Neural progenitor cell (in vitro differentiated cells): ENCODE data around the gene NFU1. TPM values are rescaled to one million over a fixed set of nuclear protein-coding genes. Genes with fewer than 3 reads are reported as not detected.

Source experiments
- DNase-seq: peaks from one replicate; pipeline ENCODE4 v3.0.0-alpha.2; 2016; ENCODE audit warnings: low spot score
- H2AFZ ChIP-seq: fragments of 200-600 bp; sonication (generic); replicated peaks from 2 replicates; pipeline ENCODE4 v1.6.1; 2016; ENCODE audit warnings: antibody characterized with exemption
- H3F3A ChIP-seq: fragments of 200-600 bp; sonication (generic); 2 replicates; pipeline ENCODE4 v1.6.1; 2016; ENCODE audit warnings: antibody characterized with exemption, low read depth
- H3K27ac ChIP-seq: fragments of 200-600 bp; sonication (generic); 2 replicates; pipeline ENCODE4 v1.5.1; 2016; ENCODE audit warnings: mild to moderate bottlenecking
- H3K27me3 ChIP-seq: fragments of 200-600 bp; sonication (generic); 2 replicates; pipeline ENCODE4 v1.6.1; 2016; ENCODE audit warnings: mild to moderate bottlenecking, moderate library complexity
- H3K36me3 ChIP-seq: fragments of 200-600 bp; sonication (generic); 2 replicates; pipeline ENCODE4 v1.5.1; 2016
- H3K4me1 ChIP-seq: fragments of 200-600 bp; sonication (generic); 2 replicates; pipeline ENCODE4 v1.6.1; 2016; ENCODE audit warnings: mixed run types
- H3K4me2 ChIP-seq: fragments of 200-600 bp; sonication (generic); 2 replicates; pipeline ENCODE4 v1.6.1; 2016
- H3K4me3 ChIP-seq: fragments of 200-600 bp; sonication (generic); 2 replicates; pipeline ENCODE4 v1.5.1; 2016
- H3K79me2 ChIP-seq: fragments of 200-600 bp; sonication (generic); 2 replicates; pipeline ENCODE4 v1.6.1; 2016; ENCODE audit warnings: low read depth
- H3K9ac ChIP-seq: fragments of 200-600 bp; sonication (generic); 2 replicates; pipeline ENCODE4 v1.6.1; 2016
- H3K9me3 ChIP-seq: fragments of 200-600 bp; sonication (generic); 2 replicates; pipeline ENCODE4 v1.5.1; 2016; ENCODE audit warnings: low read depth
- H4K20me1 ChIP-seq: fragments of 200-600 bp; sonication (generic); 2 replicates; pipeline ENCODE4 v1.6.1; 2016; ENCODE audit warnings: low read depth
- H3K27ac Mint-ChIP-seq: 3 replicates; pipeline ENCODE4 v1.8.0; 2021; ENCODE audit warnings: mixed read lengths
- H3K27me3 Mint-ChIP-seq: 2 replicates; pipeline ENCODE4 v1.8.0; 2022; ENCODE audit warnings: low read depth, mild to moderate bottlenecking, inconsistent platforms, moderate library complexity, mixed read lengths; ENCODE audit not compliant: insufficient read depth
- H3K36me3 Mint-ChIP-seq: 3 replicates; pipeline ENCODE4 v1.8.0; 2021; ENCODE audit warnings: mixed read lengths
- H3K4me1 Mint-ChIP-seq: 3 replicates; pipeline ENCODE4 v1.8.0; 2021; ENCODE audit warnings: mixed read lengths
- H3K4me3 Mint-ChIP-seq: 3 replicates; pipeline ENCODE4 v1.8.0; 2021; ENCODE audit warnings: mild to moderate bottlenecking, moderate library complexity, mixed read lengths
- H3K9me3 Mint-ChIP-seq: 3 replicates; pipeline ENCODE4 v1.8.0; 2020; ENCODE audit warnings: mixed read lengths
- EZH2 ChIP-seq: fragments of 200-600 bp; sonication (generic); IDR thresholded peaks from 2 replicates; pipeline ENCODE4 v1.6.1; 2017; ENCODE audit warnings: antibody characterized with exemption, mild to moderate bottlenecking, moderate library complexity
- EZH2phosphoT487 ChIP-seq: fragments of 200-600 bp; sonication (generic); IDR thresholded peaks from 2 replicates; pipeline ENCODE4 v1.6.1; 2017; ENCODE audit warnings: antibody characterized with exemption
- total RNA-seq: library from RNA; depleted of rRNA; stranded (reverse); fragments of >200 nt; gene quantifications from 2 replicates; pipeline ENCODE4 v1.2.3, GENCODE V29; 2015; ENCODE audit warnings: low replicate concordance
- TF ChIP-seq, protein P1 (sequence below): fragments of 200-600 bp; sonication (generic); IDR thresholded peaks from 2 replicates; pipeline ENCODE4 v1.5.1; 2017; ENCODE audit warnings: antibody characterized with exemption, mild to moderate bottlenecking

The NFU1 gene
- total RNA-seq, 1 donor from 2014 or later, result 74.3 TPM

DNA sequence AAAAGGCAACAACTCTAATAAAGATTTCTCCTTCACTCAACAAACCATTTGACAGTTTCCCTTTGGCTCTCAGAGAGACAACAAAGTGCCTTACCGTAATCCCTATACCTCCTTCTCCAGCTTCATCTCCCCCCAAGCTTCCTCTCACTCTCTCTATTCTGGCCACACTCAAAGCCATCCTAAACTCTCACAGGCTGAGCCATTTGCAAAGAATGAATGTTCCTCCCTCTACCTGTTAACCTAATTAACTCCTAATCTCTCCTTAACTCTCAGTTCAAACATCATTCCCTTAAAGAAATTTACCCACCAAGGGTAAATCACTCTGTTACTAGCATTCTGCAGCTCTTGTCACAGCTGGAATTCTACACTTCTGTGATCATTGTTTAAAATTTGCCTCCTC, 88.5 kb downstream of the NFU1 start:
- peak; percentile 36 for DNase-seq
- peak overlapping the region; percentile 1 for H3K27ac Mint-ChIP-seq
- H3K4me3 Mint-ChIP-seq, result no peak overlapping the region

More for the DNA sequence above, 88.5 kb downstream of the NFU1 start:
- Mint-ChIP-seq H3K9me3 (no peaks in the 10 kb centered on the region), H3K36me3 (peaks cover 23% of the 10 kb centered on the region), H3K27me3 (no peaks in the 10 kb centered on the region), H3K4me1 (peaks cover 7% of the 10 kb centered on the region)
- Histone ChIP-seq H3K36me3 (peaks cover 26% of the 10 kb centered on the region), H3K27ac (no peak overlapping the region), H3K9ac (no peak overlapping the region), H4K20me1 (peaks cover 5% of the 10 kb centered on the region), H3K9me3 (no peaks in the 10 kb centered on the region), H3K4me2 (no peak overlapping the region), H2AFZ (no peak overlapping the region), H3K4me1 (peaks cover 26% of the 10 kb centered on the region), H3F3A (peaks cover 30% of the 10 kb centered on the region), H3K27me3 (no peaks in the 10 kb centered on the region), H3K79me2 (no peaks in the 10 kb centered on the region), H3K4me3 (no peak overlapping the region)
- TF ChIP-seq, protein P1, sequence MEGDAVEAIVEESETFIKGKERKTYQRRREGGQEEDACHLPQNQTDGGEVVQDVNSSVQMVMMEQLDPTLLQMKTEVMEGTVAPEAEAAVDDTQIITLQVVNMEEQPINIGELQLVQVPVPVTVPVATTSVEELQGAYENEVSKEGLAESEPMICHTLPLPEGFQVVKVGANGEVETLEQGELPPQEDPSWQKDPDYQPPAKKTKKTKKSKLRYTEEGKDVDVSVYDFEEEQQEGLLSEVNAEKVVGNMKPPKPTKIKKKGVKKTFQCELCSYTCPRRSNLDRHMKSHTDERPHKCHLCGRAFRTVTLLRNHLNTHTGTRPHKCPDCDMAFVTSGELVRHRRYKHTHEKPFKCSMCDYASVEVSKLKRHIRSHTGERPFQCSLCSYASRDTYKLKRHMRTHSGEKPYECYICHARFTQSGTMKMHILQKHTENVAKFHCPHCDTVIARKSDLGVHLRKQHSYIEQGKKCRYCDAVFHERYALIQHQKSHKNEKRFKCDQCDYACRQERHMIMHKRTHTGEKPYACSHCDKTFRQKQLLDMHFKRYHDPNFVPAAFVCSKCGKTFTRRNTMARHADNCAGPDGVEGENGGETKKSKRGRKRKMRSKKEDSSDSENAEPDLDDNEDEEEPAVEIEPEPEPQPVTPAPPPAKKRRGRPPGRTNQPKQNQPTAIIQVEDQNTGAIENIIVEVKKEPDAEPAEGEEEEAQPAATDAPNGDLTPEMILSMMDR, result no peak
- TF ChIP-seq EZH2 (no peak), EZH2phosphoT487 (no peak)

Other genes with a start within 250 kb of the NFU1 start
- gene GFPT1, start 50.2 kb downstream of the NFU1 start, total RNA-seq, result 34.8 and 54.3 TPM in 2 replicates
- 11.8 and 20.8 TPM in 2 replicates for gene AAK1, start 206.3 kb upstream of the NFU1 start, total RNA-seq